Hematopoietic multipotent progenitor cell treated with erythropoietin and hydrocortisone succinate and interleukin-3 and kit ligand, for 15 days (in vitro differentiated cells): ENCODE data around the gene RGS8.

Experiments
- DNase-seq: peaks from one replicate; pipeline ENCODE4 v3.0.0-alpha.2; 2015; ENCODE audit warnings: low spot score

RGS8 gene

GRCh38 chr1:182671750-182672486, 12.5 kb downstream of the RGS8 start:
- no peak for DNase-seq

- no peak for DNase-seq
These were observed 14.2 kb downstream of the RGS8 start for GRCh38 chr1:182670032-182670749.

- no peak for DNase-seq
These were observed 15.1 kb downstream of the RGS8 start for GRCh38 chr1:182669266-182669665.

DNA sequence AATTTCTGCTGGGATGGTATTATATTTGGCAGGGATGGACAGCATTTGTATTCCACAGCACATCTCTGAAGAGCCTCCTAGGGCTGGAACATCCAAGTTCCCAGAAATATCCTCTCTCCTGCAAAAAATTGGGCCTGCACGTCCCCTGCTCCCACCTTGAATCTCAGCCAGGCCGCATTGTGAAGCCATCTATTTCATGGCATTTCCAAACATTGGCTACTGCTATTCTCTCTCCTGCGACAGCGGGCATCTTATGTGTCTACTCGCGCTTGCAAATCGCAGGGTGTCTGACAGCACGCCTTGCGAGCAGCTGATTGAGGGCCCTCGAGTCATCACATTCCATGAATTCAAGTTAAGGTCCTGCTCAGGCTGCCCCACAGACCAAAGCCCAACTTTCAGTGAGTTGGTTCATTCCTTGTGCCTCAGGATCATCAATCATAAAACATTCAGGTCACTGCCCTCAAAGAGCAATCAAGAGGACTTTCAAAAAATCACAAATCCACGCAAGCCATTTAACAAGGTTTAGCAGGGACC, 15.8 kb downstream of the RGS8 start:
- no peak for DNase-seq

DNA sequence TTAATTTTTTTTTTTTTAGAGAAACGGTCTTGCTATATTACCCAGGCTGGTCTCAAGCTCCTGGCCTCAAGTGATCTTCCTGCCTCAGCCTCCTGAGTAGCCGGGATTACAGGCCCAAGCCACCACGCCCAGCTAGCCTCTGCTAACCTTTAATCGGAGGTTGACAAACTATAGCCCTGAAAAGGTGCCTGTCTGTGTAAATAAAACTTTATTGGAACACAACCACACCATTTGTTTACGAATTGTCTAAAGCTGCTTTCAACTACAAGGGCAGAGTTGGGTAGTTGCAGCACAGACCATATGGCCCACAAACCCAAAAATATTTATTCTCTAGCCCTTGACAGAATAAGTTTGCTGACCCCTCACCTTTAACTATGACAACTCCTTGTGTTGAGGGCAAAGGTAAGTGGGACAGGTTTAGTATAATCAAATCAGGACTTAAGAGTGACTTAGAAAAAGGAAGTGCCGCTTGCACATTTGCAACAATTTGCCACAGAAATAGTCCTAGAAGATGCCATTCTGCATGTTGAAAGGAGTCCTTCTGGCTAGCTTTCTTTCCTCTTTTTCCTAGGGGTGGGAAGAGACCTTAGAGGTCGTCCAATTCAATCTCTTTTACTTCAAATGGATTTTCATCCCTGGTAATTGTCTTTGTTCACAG, 16.4 kb downstream of the RGS8 start:
- no peak for DNase-seq

- no peak for DNase-seq
These were observed 17.7 kb downstream of the RGS8 start for GRCh38 chr1:182666706-182667105.

DNA sequence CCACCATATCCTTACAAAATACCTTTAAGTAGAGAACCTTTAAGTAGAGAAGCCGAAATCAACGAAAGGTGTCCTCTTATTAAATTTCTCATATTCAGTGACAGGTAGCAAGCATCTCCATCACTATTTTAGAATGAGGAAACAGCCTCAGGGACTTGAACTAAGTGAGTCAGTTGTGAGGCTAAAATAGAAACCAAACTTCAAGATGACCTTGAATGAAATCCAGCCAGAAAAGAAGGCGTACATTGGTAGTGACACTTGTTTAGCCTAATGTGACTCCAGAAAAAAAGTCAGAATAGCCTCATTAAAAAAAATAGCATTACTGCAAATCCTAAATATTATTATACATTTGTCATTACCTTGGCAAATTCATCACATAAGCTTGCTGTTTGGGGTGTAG, 20.1 kb downstream of the RGS8 start:
- no peak for DNase-seq

- no peak for DNase-seq
These were observed 21.4 kb downstream of the RGS8 start for GRCh38 chr1:182662956-182663355.

- DNase-seq = no peak
These were observed 22.1 kb downstream of the RGS8 start for GRCh38 chr1:182662121-182662890.

DNA sequence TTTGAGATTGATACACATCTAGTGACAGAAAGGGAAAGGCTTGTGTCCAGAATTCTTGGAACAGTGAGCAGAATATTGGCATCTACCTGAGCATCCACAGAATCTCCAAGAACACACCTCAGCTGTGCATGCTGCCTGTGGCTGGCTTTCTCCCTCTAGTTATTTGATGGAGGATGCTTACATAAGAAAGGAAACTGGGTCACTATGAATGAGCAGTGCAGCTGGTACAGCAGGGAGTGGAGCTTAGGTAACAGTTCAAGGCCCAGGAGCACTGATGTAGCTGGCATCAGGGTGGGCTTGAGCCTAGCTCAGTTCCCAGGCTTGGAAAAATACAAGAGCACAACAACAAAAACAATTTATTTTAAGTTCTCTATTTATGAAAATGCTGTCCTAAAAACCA, 26.3 kb downstream of the RGS8 start:
- no peak for DNase-seq

DNA sequence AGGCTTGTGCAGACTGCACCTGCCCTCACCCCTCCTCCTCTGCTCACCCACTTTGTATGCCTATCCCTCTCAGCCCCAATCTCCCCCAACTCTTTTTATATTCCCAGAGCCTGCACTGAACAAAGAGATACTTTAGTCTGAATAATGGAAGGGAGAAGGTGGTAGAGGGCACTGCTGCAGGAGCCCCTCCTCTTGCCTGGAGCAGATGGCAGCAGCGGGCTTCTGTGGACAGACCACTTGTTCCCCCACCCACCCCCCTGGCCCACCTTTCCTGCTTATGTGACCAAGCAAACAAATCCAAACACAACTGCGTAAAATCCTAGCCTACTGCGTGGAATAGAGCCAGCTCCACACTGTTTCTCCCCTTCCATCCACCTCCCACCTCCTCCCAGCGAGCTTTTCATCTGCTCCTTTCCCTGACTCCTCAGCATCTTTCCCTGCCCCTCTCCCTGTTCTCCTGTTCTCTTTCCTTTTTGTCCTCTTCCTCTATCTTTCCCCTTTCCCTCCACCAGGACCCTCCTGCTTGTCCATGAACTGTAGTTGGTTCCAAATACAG, 27.5 kb downstream of the RGS8 start:
- no peak for DNase-seq

DNA sequence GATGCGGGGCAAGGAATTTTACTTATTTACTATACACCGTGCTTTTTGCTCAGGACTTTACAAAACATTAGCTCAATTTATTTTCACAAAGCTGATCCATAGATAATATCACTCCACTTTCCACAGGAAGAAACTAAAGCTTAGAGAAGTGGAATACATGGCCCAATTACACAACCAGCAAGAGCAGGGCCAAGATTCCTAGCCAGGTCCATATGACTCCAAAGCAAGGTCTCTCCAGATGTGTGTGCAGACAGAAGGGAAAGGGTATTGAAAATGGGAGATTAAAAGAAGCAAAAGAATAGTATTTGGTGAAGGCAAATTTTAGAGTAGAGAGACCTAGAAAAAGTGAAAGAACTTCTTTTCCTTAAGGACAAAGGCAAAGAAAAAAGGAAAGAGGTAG, 30.4 kb downstream of the RGS8 start:
- no peak for DNase-seq

DNA sequence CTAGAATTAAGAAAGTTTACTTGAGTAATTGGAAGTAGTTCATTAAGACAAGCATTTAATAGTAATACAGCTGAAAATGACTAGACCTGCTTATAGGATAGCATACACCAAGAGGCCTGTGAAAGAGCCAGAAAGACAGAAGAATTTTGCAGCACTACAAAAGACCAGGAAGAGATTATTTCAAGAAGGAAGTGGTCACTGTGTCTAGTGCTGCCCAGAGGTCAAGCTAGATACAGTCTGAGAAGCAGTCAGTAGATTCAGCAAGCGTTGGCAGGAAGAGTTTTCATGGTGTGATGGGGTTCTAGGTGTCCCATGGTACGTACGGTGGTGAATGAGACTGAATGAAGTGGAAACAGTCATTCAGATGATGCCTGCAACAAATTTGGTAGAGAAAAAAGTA, 31.5 kb downstream of the RGS8 start:
- DNase-seq = no peak

DNA sequence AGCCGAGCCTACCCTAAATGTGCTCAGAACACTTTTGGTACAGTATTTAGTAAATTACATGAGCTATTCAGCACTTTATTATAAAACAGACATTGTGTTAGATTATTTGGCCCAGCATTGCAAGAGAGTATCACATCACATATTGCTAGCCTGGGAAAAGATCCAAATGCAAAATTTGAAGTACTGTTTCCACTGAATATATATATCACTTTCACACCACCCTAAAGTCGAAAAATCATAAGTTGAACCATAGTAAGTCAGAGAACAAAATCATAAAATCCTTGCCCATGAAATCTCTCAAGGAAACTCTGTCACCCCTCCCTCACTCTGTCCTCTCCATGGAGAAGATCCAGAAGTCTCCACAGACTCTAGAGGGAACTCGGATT, 33.1 kb downstream of the RGS8 start:
- DNase-seq = no peak

- DNase-seq = no peak
These were observed 33.6 kb downstream of the RGS8 start for GRCh38 chr1:182650678-182651338.

GRCh38 chr1:182649041-182649440, 35.3 kb downstream of the RGS8 start:
- DNase-seq = no peak

DNA sequence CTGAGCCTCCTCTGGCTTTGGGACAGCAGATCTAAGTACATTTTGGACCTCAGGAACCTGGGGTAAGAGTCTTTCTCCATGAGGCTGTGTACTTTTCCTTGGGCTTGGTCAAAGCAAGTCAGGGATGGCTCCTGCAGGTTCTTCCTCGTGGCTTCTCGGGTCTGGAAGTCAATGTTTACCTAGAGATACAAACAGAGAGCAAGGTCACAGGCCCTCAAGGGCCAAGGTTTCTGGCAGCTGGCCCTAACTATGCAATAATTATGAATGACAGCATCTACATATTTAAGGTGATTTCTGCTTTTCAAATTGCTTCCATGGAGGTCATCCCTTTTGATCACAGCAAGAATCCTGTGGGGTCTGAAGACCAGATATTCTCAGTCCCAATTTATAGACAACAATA, 37.6 kb downstream of the RGS8 start:
- no peak for DNase-seq

DNA sequence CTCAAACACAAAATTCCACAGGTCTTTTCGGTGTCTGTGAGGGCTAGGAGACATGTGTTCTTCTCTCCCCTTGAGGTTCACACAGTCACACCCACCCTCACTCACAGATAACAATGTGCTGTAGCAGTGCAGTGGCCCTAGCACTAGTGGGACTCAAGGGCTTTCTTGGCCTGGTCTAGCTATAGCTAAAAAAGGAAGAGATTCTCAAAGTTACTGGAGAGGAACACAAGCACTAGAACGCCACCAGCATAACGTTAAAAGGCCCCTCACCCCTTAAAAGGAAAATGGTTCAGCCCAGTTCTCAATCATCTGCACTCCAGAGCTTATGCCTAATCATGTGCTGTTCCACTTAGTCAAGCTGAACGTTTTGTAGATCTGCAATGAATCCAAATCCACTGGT, 39.5 kb downstream of the RGS8 start:
- DNase-seq = no peak

DNA sequence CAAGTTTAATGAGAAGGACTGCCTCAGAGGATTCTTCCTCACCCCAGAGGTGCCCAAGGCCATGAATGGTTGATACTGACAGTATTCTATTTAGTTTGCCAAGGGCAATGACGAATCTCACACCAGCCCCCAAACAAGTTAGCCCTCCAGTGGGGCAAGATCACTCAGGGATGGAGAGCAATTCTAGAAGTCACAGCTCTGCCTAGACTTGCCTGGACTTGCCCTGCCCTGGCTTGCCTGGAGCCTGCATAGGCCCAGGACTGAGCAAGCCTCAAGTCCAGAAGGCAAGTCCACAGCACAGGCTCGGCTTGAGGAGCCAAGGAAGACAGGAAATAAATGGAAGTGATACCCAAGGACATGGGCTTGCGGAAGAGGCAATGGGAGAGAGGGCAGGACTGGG, 40.7 kb downstream of the RGS8 start:
- DNase-seq = no peak

- no peak for DNase-seq
These were observed 41.9 kb downstream of the RGS8 start for GRCh38 chr1:182642461-182642860.

GRCh38 chr1:182641561-182641960, 42.8 kb downstream of the RGS8 start:
- DNase-seq = no peak
